HCT116 (cell line): ENCODE results near the gene RLN3. TPM values are rescaled to one million over a fixed set of nuclear protein-coding genes. Genes with fewer than 3 reads are reported as not detected.

Experiments
- ATAC-seq: fragments of 200-7000 bp; cut with Tn5 transposase; 2 replicates; pipeline ENCODE4 v1.9.1; 2020; ENCODE audit warnings: mild to moderate bottlenecking, moderate library complexity
- BruUV-seq: library from RNA; stranded (reverse); fragments of 400-500 nt; replicated peaks from 2 replicates; lab custom pipeline; 2021; lab: Mats Ljungman, UMichigan
- CTCF ChIA-PET: fragments of 300-600 bp; sonication (Branson Sonifier 250); formaldehyde crosslinking; loops from one replicate; lab custom pipeline; 2021; ENCODE audit warnings: antibody characterized with exemption; lab: Charles Lee
- POLR2A ChIA-PET: fragments of 300-600, 350-600 bp; sonication (Branson Sonifier 250); formaldehyde crosslinking; loops from one replicate; lab custom pipeline; 2021; ENCODE audit warnings: antibody characterized with exemption; lab: Charles Lee
- RAD21 ChIA-PET, 2 experiments: fragments of 300-600 bp; sonication (Branson Sonifier 250); formaldehyde crosslinking; loops; one replicate each; lab custom pipeline; 2023; ENCODE audit warnings: low total read pairs in 2 of 2; ENCODE audit not compliant: uncharacterized antibody in 2 of 2, unreplicated experiment in 2 of 2, low non-redundant PET in 1 of 2; lab: Charles Lee
- DNase-seq: peaks from one replicate; pipeline ENCODE4 v3.0.0-alpha.2; 2010; ENCODE audit warnings: low read depth, low spot score
- H2AFZ ChIP-seq: fragments of 200-600 bp; shearing (Covaris generic), sonication (generic); 2 replicates; pipeline ENCODE4 v1.6.1; 2017; ENCODE audit warnings: low read depth, mixed run types, mixed read lengths, antibody characterized with exemption, low read length; ENCODE audit not compliant: poor library complexity, severe bottlenecking
- H3K27ac ChIP-seq: 2 replicates; pipeline ENCODE4 v1.5.1; 2012; ENCODE audit warnings: low read depth, low read length
- H3K27me3 ChIP-seq: fragments of 200-600 bp; sonication (generic); 2 replicates; pipeline ENCODE4 v1.6.1; 2016; ENCODE audit warnings: mixed run types, low read length, mixed read lengths; ENCODE audit not compliant: insufficient read depth
- H3K36me3 ChIP-seq, 2 experiments: fragments of 200-500 bp in 1 of 2; fragments of 200-600 bp in 1 of 2; sonication (Bioruptor generic) in 1 of 2; sonication (generic) in 1 of 2; 2 replicates each; pipeline versions ENCODE4 v1.5.1 to v1.6.1; 2014 to 2016; ENCODE audit warnings: low read length in 2 of 2, inconsistent platforms in 1 of 2, mixed read lengths in 1 of 2, mixed run types in 1 of 2; ENCODE audit not compliant: insufficient read depth in 2 of 2, control insufficient read depth in 1 of 2
- H3K4me1 ChIP-seq, 2 experiments: fragments of 200-600 bp in 1 of 2; sonication (generic) in 1 of 2; 2 replicates each; pipeline versions ENCODE4 v1.5.1 to v1.6.1; 2012 to 2017; ENCODE audit warnings: low read length in 2 of 2, inconsistent platforms in 1 of 2, mild to moderate bottlenecking in 1 of 2, mixed read lengths in 1 of 2, mixed run types in 1 of 2, moderate library complexity in 1 of 2; ENCODE audit not compliant: insufficient read depth in 2 of 2, control insufficient read depth in 1 of 2
- H3K4me2 ChIP-seq: fragments of 200-600 bp; sonication (generic); 2 replicates; pipeline ENCODE4 v1.6.1; 2017; ENCODE audit warnings: mixed run types, low read length, mixed read lengths
- H3K4me3 ChIP-seq, 2 experiments: fragments of 200-600 bp in 1 of 2; sonication (generic) in 1 of 2; replicated peaks in 1 of 2; 2 replicates each; pipeline ENCODE4 v1.5.1; 2011 to 2016; ENCODE audit warnings: low read length in 2 of 2, control low read depth in 1 of 2, low read depth in 1 of 2, mild to moderate bottlenecking in 1 of 2, mixed read lengths in 1 of 2, mixed run types in 1 of 2
- H3K79me2 ChIP-seq: fragments of 200-600 bp; sonication (generic); 2 replicates; pipeline ENCODE4 v1.6.1; 2017; ENCODE audit warnings: mild to moderate bottlenecking, mixed run types, low read length, moderate library complexity, mixed read lengths; ENCODE audit not compliant: insufficient read depth
- H3K9ac ChIP-seq: fragments of 200-600 bp; sonication (generic); 2 replicates; pipeline ENCODE4 v1.6.1; 2016; ENCODE audit warnings: low read length, mixed read lengths
- H3K9me2 ChIP-seq: fragments of 200-600 bp; sonication (generic), shearing (Covaris generic); 2 replicates; pipeline ENCODE4 v1.6.1; 2017; ENCODE audit warnings: mixed run types, mild to moderate bottlenecking, moderate library complexity; ENCODE audit not compliant: insufficient read depth
- H3K9me3 ChIP-seq, 2 experiments: fragments of 200-500 bp in 1 of 2; fragments of 200-600 bp in 1 of 2; sonication (Bioruptor generic) in 1 of 2; sonication (generic) in 1 of 2; 2 replicates each; pipeline ENCODE4 v1.6.1; 2014 to 2017; ENCODE audit warnings: low read length in 2 of 2, mixed read lengths in 2 of 2, inconsistent platforms in 1 of 2, low read depth in 1 of 2, mild to moderate bottlenecking in 1 of 2, mixed run types in 1 of 2, moderate library complexity in 1 of 2; ENCODE audit not compliant: control insufficient read depth in 1 of 2, insufficient read depth in 1 of 2
- H4K20me1 ChIP-seq: fragments of 200-600 bp; sonication (generic), shearing (Covaris generic); 2 replicates; pipeline ENCODE4 v1.6.1; 2017; ENCODE audit warnings: mixed run types, mild to moderate bottlenecking, moderate library complexity; ENCODE audit not compliant: insufficient read depth
- CTCF ChIP-seq, 3 experiments: fragments of 200-600 bp in 1 of 3; sonication (generic) in 1 of 3; IDR thresholded peaks in 2 of 3; conservative IDR thresholded peaks in 1 of 3; 2 replicates each; pipeline ENCODE4 v1.5.1; 2012 to 2017; ENCODE audit warnings: low read depth in 2 of 3, low read length in 2 of 3, antibody characterized with exemption in 1 of 3, borderline replicate concordance in 1 of 3, control low read depth in 1 of 3, mild to moderate bottlenecking in 1 of 3, mixed read lengths in 1 of 3, mixed run types in 1 of 3, moderate library complexity in 1 of 3; ENCODE audit not compliant: insufficient read depth in 1 of 3
- POLR2A ChIP-seq: IDR thresholded peaks from 2 replicates; pipeline ENCODE4 v1.7.0; 2011; ENCODE audit warnings: borderline replicate concordance; ENCODE audit not compliant: insufficient read depth, insufficient read length; ENCODE audit errors: extremely low read depth
- REST ChIP-seq: IDR thresholded peaks from 2 replicates; pipeline ENCODE4 v1.6.1; 2012; ENCODE audit warnings: low read depth
- ZNF274 ChIP-seq: fragments of 200-500 bp; sonication (Bioruptor generic); IDR thresholded peaks from 2 replicates; pipeline ENCODE4 v1.6.1; 2014; ENCODE audit warnings: mild to moderate bottlenecking, low read depth, low read length, inconsistent platforms
- intact Hi-C: fragments of 100-400 bp; cut with micrococcal nuclease; formaldehyde crosslinking; loops from 2 replicates; pipeline ENCODE4 v1.10.0; 2022
- total RNA-seq: library from RNA; stranded (reverse); gene quantifications from one replicate; pipeline ENCODE4 v1.2.1, GENCODE V29; 2021; ENCODE audit not compliant: unreplicated experiment
- TF ChIP-seq, protein P1 (sequence below): IDR thresholded peaks from 2 replicates; pipeline ENCODE4 v1.6.1; 2011; ENCODE audit warnings: mild to moderate bottlenecking, low read length, moderate library complexity; ENCODE audit not compliant: insufficient replicate concordance; ENCODE audit errors: extremely low read depth

Gene RLN3
- total RNA-seq, 1 experiment from 2014 or later = not detected

GRCh38 chr19:13981988-13982501 lies 45.9 kb upstream of the RLN3 start:
- intact Hi-C loops = no loop called here

More at GRCh38 chr19:13981988-13982501, 45.9 kb upstream of the RLN3 start:
- POLR2A ChIA-PET = no interaction called here
- Histone ChIP-seq H3K9me3 (no peaks in the 10 kb centered on the region), H3K9ac (no peak overlapping the region), H3K4me1 (peaks cover 8 to 12% of the 10 kb centered on the region in 2 experiments; a peak in 3 of 4 replicates), H3K27me3 (no peaks in the 10 kb centered on the region), H4K20me1 (no peaks in the 10 kb centered on the region), H3K36me3 (no peaks in the 10 kb centered on the region; a peak in 1 of 4 replicates), H2AFZ (no peak overlapping the region), H3K9me2 (no peaks in the 10 kb centered on the region), H3K4me2 (no peak overlapping the region), H3K27ac (no peak overlapping the region), H3K79me2 (no peaks in the 10 kb centered on the region), H3K4me3 (no peak overlapping the region)
- CTCF ChIA-PET = no interaction called here
- DNase-seq (no peak), ATAC-seq (no peak)
- RAD21 ChIA-PET = no interaction called here
- TF ChIP-seq POLR2A (no peak), ZNF274 (no peak), REST (no peak), CTCF (IDR thresholded peaks at IDR 0.05 in 2 of 3, conservative IDR thresholded peaks at IDR 0.05 in 1 of 3; ENCODE audit: borderline replicate concordance in 1 of 3, insufficient read depth in 1 of 3, low read depth in 2 of 3, low read length in 2 of 3) (no peak)
- TF ChIP-seq, protein P1, sequence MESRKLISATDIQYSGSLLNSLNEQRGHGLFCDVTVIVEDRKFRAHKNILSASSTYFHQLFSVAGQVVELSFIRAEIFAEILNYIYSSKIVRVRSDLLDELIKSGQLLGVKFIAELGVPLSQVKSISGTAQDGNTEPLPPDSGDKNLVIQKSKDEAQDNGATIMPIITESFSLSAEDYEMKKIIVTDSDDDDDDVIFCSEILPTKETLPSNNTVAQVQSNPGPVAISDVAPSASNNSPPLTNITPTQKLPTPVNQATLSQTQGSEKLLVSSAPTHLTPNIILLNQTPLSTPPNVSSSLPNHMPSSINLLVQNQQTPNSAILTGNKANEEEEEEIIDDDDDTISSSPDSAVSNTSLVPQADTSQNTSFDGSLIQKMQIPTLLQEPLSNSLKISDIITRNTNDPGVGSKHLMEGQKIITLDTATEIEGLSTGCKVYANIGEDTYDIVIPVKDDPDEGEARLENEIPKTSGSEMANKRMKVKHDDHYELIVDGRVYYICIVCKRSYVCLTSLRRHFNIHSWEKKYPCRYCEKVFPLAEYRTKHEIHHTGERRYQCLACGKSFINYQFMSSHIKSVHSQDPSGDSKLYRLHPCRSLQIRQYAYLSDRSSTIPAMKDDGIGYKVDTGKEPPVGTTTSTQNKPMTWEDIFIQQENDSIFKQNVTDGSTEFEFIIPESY = no peak
- no TSS peak for BruUV-seq
